Uterus (tissue), 2 donors: Measurements from ENCODE around the gene AMIGO3.
"Not testable (repeated sequence)": the region's sequence is repeated elsewhere in the genome, so short reads cannot be mapped to it uniquely, and the experiment has no call there.

Experiments used
- POLR2A ChIP-seq, 2 donors: fragments of 450-650 bp; IDR thresholded peaks; one replicate each; pipeline ENCODE4 v1.6.1; 2016; ENCODE audit warnings: antibody characterized with exemption in 2 of 2, mild to moderate bottlenecking in 1 of 2, moderate library complexity in 1 of 2
- TF ChIP-seq, protein P1 (sequence below), 4 experiments: fragments of 200-600 bp in 2 of 4; fragments of 450-650 bp in 2 of 4; sonication (generic) in 2 of 4; IDR thresholded peaks; one replicate each; pipeline ENCODE4 v1.5.1; 2016 to 2019; ENCODE audit warnings: antibody characterized with exemption in 4 of 4, mild to moderate bottlenecking in 2 of 4, moderate library complexity in 1 of 4

- TF ChIP-seq, protein P1, sequence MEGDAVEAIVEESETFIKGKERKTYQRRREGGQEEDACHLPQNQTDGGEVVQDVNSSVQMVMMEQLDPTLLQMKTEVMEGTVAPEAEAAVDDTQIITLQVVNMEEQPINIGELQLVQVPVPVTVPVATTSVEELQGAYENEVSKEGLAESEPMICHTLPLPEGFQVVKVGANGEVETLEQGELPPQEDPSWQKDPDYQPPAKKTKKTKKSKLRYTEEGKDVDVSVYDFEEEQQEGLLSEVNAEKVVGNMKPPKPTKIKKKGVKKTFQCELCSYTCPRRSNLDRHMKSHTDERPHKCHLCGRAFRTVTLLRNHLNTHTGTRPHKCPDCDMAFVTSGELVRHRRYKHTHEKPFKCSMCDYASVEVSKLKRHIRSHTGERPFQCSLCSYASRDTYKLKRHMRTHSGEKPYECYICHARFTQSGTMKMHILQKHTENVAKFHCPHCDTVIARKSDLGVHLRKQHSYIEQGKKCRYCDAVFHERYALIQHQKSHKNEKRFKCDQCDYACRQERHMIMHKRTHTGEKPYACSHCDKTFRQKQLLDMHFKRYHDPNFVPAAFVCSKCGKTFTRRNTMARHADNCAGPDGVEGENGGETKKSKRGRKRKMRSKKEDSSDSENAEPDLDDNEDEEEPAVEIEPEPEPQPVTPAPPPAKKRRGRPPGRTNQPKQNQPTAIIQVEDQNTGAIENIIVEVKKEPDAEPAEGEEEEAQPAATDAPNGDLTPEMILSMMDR (IDR thresholded peaks at IDR 0.05): not testable (repeated sequence)
- TF ChIP-seq POLR2A (IDR thresholded peaks at IDR 0.05): not testable (repeated sequence)
Measured at GRCh38 chr3:49686346-49686745, 33.1 kb downstream of the AMIGO3 start.
